GM19023 (cell line): ENCODE results near the gene SPECC1L.
"Not testable (repeated sequence)": the region's sequence is repeated elsewhere in the genome, so short reads cannot be mapped to it uniquely, and the experiment has no call there.

ENCODE experiments used
- ATAC-seq: cut with Tn5 transposase; IDR thresholded peaks from one replicate; pipeline ENCODE4 v1.9.1; 2021; ENCODE audit warnings: mild to moderate bottlenecking, moderate library complexity; ENCODE audit not compliant: unreplicated experiment

The SPECC1L gene

DNA sequence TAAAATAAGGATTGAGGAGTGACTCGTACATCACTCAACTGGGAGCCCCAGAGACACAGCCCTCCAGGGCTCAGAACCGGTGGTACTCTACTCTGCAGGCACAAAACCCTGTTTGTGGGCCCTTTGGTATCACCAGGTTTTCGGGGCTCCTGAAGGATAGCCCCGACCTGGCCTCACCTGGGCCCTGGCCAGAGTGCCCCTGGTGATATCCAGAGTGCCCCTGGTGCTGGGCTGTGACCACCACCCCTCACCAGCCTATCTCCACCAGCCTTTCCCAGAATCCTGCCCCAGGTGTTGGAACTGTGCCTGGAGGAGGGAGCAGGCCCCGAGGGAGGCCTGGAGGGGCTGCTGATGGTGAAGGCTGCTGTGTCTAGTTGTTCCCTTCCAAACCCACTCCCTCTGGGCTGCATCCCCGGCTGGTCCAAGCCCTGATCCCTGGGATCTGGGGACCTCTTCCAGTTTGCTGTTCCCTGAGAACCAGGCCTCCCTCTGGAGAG, 23.6 kb upstream of the SPECC1L start:
- no peak for ATAC-seq

DNA sequence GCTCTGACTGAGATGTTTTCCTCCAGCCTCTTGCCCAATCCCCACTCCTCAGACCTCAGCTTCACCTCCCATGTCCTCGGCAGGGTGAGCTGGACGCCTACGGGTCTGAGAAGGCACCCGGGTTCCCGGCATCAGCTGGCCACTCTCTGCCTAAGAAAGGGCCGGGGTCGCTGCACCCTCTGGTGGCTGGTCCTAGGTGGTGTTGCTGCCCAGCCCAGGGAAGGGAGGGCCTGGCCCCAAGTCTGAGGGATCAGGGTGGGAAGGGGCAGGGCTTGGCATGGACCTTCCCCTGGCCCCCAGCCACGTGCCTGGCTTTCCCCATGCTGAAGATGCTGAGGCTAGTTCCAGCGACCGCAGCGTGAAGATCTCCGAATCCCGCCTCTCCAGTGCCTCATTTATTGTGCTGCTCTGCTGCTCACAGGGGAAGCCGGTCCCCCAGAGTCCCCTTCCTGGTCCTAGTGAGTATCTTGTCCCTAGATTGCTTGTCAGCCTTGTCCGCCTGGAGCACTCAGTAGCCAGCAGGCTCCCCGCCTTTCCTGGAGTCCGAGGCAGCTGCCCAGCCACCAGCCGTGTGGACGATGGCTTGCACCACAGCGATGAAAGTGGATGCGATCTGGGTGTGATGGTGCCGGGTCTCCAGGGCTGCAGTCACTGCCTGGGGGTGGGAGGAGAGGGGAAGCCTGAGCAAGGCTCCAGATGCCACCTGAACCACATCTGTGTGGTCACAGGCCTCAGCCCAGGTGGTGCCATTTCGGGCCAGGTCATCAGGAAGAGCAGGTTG, 22.9 kb upstream of the SPECC1L start:
- no peak for ATAC-seq

DNA sequence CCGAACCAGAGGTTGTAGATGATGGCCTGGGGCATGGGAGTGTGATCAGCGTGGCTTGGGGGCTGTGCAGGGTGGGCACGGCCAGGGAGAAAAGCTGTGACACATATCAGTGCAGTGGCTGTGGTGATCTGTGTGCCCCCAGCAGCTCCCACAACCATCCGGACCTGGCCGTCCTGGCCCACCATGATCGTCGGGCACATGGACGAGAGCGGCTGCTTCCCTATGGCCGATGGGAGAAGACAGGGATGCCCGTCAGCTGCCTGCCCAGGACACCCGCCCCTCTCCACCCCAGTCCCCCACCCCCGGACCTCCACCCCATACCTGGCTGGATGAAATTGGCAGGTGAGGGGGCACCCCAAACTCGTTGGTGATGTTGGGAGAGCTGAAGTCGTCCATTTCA, 22.0 kb upstream of the SPECC1L start:
- not testable (repeated sequence) for ATAC-seq

DNA sequence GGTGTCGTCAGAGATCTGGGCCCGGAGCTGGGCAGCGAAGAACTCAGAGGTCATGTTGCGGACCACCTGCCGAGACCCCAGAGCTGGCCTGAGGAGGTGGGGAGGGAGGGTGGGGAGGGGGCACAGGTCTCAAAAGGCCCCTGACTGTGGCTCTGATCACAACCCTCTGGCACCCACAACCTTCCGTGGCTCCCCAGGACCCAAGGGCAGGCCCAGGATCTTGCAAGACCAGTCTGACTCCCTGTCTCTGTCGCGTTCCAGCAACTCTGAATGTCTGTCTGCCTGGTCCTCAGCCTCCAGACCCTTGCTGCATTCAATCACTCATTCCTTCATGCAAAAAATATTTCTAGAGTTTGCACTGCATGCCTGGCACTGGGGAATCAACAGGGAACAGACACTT, 21.2 kb upstream of the SPECC1L start:
- ATAC-seq, result not testable (repeated sequence)

DNA sequence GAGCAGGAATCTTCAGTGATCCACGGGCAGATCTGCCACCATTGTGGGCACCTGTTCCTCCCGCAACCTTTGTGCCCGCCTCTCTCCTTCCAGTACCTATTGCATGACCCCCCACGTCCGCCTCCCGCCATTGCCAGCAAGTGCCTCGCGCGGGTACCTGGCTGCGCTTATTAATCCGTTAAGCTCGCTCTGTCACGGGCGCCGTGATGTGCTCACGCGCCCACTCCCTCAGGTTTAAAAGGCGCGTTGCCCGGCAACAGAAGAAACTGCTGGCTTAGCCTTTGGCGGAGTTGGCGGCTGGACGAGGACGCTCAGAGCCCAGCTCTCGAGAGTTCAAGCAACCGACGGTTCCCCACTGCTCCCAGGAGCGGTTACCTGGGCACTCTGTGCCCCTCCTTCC, 19.3 kb upstream of the SPECC1L start:
- ATAC-seq, result not testable (repeated sequence)

DNA sequence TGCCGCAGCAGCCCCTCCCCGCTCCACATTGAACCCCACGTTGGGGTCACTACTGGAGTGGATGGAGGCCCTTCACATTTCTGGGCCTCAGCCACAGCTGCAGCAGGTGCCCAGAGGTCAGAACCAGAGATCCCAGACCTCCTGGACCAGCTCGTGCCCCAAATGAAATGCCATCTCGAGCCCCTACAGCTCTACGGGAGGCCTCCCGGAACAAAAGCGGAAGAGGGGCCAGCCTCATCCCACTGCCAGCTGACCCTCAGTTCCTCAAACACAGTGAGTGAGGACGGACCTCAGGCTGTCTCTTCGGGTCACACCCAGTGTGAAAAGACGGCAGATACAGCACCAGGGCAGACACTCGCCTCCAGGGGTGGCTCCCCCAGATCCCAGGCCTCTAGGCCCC, 17.5 kb upstream of the SPECC1L start:
- not testable (repeated sequence) for ATAC-seq

DNA sequence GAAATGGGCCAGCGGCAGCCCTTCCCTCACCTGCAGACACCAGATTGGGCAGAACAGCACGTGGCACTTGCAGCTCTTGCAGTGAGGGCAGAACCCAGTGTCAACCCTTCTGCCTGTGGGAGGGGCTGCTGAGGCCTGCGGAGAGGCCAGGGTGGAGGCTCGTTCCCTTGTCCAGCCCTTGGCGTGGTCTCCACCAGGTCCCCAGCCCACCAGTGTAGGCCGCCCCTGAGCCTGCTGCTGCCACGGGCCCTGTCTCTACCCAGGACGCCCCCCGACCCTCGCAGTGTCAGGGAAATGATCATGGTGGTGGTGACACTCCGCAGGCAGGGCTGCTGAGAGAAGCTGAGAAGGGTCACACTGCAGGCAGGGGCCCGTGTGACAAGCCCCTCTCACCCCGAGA, 14.5 kb upstream of the SPECC1L start:
- not testable (repeated sequence) for ATAC-seq

DNA sequence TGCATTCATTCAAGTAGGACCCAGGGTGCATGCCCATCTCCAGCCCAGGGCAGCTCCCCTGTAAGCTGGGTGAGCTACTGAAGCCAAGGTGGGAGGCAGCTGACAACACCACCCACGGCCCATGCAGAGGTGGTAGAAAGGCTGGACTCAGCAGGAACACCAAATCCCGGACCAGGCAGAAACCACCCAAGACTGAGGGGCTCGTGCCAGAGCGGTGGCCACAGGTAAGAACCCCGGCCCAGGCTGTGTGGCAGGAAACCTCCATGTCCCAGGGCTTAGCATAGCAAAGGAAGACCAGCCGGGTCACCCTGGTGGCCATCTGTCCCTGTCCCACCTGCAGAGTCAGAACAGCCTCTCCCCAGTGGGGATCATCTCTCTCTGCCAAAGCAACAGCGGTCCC, 13.9 kb upstream of the SPECC1L start:
- not testable (repeated sequence) for ATAC-seq

DNA sequence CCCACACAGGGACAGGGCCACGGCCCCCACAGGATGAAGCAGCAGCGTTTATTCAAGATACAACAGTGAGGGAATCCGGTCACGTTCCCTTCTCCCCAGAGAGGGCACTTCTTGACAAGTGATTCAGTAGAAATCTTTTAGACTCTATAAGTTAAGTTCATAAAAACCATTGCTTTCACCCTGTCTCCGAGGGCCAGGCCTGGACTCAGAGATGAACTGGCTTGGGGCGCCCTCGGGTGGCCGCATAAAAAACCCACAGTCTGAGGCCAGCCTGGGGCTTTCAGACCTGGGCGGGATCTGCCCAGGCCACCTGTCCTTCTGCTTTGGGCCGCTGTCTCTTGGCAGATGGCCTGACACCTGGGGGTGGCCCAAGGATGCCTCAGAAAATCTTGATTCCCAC, 11.2 kb upstream of the SPECC1L start:
- ATAC-seq, result not testable (repeated sequence)

DNA sequence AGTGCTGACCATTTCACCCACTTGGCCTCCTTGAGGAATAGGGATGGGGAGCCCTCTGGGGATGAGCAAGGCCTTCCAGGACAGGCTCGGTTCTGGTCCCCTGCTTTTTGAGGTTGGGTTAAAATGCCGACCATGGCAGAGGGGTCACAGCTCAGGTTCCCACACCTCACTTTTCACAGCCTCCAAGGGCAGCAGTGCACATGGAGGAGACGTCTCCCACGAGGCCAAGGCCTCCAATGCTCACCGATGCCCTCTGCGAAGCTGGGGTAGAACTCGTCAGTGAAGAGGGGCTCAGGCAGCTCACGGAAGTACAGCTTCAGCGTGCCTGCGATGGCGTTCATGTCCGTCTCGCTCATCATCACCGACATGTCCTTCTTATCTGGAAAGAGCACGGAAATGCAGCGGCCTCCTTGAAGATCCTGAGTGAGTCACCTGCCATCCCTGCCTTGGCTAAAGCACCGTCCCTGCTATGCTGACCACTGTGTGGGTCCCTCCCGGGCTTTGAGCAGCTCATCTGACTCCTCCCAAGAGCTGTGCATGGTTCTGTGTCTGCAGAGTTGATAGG, 8.4 kb upstream of the SPECC1L start:
- not testable (repeated sequence) for ATAC-seq

DNA sequence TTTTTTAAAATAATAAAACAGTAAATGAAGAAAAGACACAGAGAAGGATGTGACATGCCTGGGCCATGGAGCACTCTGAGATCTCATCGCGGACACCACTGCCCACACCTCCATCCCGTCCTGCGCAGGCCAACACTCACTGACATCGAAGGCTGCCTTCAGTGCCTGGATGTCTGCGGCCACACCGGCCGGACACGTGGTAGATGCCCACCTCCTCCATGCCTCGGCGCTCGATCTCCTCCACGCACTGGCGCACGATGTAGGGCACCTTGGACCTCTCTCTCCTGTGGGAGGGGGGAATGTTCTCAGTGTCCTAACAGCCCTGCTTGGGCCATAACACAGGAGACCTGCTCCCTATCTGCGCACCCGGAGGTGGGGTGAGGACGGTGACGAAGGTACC, 7.2 kb upstream of the SPECC1L start:
- ATAC-seq, result not testable (repeated sequence)

DNA sequence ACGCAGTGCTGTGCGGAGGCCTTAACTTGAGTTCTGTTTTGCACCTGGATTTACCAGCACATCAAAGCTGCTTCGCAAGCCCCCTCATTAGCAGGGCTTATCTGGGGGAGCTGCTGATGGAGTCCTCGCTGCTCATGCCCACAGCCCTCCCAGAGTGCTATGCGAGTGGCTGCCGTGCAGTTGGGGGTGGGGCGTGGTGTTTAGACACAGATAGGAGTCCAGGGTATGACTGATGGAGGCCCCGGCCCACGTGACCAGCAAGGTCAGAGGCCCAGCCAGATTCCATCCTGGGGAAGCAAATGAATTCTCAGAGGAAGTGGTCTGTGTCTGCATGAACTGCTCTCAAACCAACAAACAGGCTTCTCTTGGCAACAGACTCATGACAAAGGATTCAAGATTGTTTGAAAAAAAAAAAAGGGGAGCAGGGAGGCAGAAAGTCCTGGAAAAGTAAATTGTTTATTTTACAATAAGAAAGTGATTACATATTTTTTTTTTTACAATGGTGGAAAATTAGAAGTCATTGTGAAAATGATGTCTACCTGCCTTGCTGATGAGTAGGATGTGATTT, 6.2 kb upstream of the SPECC1L start:
- ATAC-seq, result not testable (repeated sequence)

DNA sequence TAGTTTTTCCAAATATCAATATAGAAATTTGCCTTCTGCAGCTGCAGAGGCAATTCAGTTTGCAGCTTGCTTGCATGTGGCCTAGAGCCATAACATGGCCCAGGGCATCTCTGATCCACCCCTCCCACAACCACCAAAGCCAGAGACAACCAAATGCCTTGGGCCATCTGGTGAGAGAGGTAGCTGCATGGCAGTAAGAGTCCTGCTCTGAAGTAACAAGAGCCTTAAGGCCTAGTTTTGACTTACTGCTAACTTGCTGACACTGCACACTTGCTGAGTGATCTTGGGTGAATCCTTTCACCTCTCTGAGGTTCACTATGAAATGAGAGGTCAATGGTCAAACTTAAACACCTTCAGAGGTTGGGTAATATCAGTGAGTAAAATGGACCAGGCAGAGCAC, 4.9 kb upstream of the SPECC1L start:
- ATAC-seq, result no peak

DNA sequence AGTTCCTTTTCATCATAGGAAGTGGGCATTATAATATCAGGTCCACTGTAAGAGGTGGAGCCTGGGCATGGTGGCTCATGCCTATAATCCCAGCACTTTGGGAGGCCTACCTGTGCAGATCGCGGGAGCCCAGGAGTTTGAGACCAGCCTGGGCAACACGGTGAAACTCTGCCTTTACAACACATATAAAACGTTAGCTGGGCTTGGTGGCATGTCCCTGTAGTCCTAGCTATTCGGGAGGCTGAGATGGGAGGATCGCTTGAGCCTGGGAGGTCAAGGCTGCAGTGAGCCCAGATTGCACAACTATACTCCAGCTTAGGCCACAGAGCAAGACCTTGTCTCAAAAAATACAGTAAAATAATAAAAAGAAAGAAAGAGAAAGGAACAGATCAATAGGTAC, 4.1 kb upstream of the SPECC1L start:
- not testable (repeated sequence) for ATAC-seq

DNA sequence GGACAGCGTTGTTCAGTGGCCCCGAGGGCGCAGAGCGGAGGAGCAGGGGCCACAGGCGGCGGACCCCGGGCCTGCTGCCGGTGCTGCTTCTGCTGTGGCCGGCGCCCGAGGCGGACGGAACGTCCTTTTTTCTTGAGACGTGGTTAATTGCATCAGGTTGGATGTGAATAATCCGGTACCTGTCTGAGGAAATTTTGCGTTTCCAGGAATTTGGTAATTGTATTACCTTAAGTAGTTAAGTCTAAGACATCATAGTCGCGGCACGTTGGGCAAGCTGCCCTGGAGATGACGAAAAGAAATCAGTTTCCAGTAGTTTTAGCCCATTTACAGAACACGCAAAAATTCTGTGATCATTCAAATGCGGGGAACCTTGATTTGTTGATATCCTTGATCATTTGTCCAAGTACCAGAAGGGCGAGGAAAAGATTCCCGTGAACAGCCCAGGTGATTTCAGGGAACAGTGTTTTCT, 789 bp downstream of the SPECC1L start:
- no peak for ATAC-seq

DNA sequence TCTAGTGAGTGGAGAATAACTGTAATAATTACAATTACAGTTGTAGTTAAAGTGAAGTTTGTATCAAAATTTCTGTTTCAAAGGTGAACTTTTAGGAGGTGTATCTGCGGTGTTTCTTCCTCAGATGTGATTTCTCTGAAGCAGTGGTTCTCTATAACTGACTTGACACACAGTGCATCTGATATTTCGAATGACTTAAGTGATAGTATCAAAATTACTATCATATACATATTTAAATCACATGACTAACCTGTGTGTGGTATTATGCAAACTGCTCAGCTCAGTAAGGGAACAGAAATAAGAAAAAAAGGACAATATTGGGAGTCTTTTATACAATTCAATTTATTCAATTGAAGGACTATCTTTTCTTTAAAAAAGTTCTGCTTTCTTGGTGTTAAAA, 2.4 kb downstream of the SPECC1L start:
- ATAC-seq, result not testable (repeated sequence)

DNA sequence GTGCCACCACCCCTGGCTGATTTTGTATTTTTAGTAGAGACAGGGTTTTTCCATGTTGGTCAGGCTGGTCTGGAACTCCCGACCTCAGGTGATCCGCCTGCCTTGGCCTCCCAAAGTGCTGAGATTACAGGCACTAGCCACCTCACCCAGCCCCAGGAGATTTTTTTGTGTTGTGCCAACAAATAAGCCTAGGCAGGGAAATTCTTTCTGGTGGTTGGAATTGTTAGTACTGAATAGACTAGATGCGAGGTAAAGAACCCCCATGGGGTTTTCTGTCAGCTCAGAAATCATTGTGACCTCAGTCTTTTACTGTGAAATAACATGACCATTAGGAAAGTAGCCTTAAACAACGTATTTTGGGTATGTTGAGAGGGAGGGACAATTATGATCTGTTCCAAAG, 3.3 kb downstream of the SPECC1L start:
- not testable (repeated sequence) for ATAC-seq

DNA sequence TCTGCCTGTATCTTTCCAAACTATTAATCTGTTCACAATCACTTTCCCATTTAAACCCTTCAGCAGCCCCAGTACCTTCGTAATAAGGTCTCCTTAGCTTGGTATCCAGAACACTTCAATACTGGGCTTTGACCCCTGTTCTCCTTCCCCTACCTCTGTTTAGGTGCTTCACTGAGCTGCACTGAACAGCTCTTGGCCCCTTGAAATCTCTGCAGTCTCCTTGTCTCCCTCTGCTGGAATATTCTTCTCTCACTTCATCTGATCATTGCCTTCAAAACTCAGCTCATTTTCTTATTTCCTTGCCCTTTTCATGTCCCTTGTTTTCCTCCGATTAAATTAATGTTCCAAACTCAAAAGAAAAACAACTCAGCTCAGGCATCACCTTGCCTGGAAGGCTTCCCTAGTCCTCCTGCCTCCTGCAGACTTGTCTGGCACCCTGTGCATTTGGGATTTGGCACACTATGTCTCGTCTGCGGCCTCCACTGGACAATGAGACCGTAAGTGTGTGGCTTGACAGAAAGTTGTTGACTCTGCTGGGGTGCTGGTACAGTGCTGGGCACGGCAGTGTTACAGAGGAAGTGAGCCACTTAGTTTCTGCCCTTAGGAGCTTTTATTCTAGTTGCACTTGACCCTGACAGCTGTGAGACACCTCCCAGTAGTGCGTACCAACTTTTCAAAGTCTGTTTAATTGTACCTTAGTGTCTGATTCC, 4.2 kb downstream of the SPECC1L start:
- ATAC-seq, result not testable (repeated sequence)

DNA sequence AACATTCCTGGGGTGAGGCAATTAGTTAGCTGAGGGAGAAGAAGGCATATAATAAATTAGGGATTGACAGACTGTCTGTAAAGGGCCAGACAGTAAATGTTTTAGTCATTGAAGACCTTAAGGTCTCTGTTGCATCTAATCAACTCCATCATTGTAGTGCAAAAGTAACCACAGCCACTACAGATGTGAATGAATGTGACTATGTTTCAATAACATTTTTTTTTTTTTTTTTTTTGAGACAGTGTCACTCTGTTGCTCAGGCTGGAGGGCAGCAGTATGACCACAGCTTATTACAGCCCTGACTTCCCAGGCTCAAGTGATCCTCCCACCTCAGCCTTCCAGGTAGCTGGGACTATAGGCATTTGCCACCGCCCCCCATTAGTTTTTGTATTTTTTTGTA, 9.7 kb downstream of the SPECC1L start:
- not testable (repeated sequence) for ATAC-seq

DNA sequence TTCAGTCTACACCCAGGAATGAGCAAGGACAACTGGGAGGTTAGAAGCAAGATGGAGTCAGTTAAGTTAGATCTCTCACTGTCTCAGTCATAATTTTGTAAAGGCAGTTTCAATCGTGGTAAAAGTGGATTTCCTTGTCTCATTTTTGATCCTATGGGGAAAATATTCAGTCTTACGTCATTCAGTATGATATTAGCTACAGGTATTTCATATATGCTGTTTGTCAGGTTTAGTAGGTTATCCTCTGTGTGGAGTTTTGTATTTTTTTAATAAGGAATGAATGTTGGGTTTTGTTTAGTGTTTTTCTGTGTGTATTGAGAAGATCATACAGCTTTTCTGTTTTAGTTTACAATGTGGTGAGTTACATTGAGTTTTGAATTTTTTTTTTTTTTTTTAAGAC, 11.8 kb downstream of the SPECC1L start:
- ATAC-seq, result no peak

DNA sequence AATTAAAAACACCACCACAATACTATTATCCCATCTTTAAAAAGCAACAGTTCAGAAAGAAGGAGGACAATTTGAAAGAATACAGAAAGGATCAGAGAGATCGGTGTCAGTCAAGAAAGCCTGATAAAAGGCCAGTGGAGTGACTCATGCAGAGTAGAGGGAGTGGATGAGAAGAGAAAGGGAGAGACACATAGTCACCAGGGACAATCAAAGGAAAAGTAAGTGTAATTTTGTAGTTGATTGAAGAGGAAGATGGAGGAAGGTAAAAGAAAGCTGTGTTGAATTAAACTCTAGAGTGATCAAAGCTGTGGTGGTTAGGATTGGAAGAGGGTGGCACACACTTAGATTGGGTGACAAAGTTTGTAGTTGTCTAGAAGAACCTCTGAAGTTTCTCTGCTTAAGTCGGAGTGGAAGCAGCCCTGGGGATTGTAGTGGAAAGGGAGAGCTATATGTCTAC, 14.1 kb downstream of the SPECC1L start:
- no peak for ATAC-seq
